ENCODE data around the gene TRAF1. TPM values are rescaled to one million over a fixed set of nuclear protein-coding genes. Genes with fewer than 3 reads are reported as not detected.
A peak's percentile ranks its signal among the peaks of the same experiment; 100 is the strongest.
"Not testable (repeated sequence)": the region's sequence is repeated elsewhere in the genome, so short reads cannot be mapped to it uniquely, and the experiment has no call there.

Gene TRAF1
- total and polyA plus RNA-seq, 2 donors (not counting 1 experiment from before 2014, with no cell fraction given): 0.58 to 3.8 TPM

- Histone ChIP-seq H3K4me3 (replicated peaks in 1 of 4; ENCODE audit: control extremely low read depth in 1 of 4, insufficient read depth in 1 of 4, low read depth in 3 of 4, low read length in 4 of 4) (no peak overlapping the region), H3K27me3 (ENCODE audit: control insufficient read depth, insufficient read depth, low read length) (no peaks in the 10 kb centered on the region), H3K9me3 (ENCODE audit: control insufficient read depth, insufficient read depth, low read depth, low read length) (no peaks in the 10 kb centered on the region), H3K9ac (ENCODE audit: insufficient read depth, low read length) (no peak overlapping the region), H3K4me1 (ENCODE audit: control insufficient read depth, extremely low read depth, insufficient read depth, low read length) (no peaks in the 10 kb centered on the region), H3K4me2 (ENCODE audit: extremely low read depth, insufficient read depth, low read length) (no peak overlapping the region), H2AFZ (ENCODE audit: low read length) (no peak overlapping the region), H3K36me3 (ENCODE audit: control insufficient read depth, insufficient read depth, low read length) (no peaks in the 10 kb centered on the region), H4K20me1 (ENCODE audit: control insufficient read depth, extremely low read depth, insufficient read depth, low read length) (no peaks in the 10 kb centered on the region), H3K27ac (ENCODE audit: insufficient read depth, low read length) (no peak overlapping the region), H3K79me2 (ENCODE audit: control insufficient read depth, insufficient read depth, low read length) (no peaks in the 10 kb centered on the region)
- DNase-seq (ENCODE audit: low read depth in 2 of 2): no peak
- no peak for TF ChIP-seq EZH2 (IDR thresholded peaks at IDR 0.05; ENCODE audit: low read length, missing control alignments)
- TF ChIP-seq, protein P1, sequence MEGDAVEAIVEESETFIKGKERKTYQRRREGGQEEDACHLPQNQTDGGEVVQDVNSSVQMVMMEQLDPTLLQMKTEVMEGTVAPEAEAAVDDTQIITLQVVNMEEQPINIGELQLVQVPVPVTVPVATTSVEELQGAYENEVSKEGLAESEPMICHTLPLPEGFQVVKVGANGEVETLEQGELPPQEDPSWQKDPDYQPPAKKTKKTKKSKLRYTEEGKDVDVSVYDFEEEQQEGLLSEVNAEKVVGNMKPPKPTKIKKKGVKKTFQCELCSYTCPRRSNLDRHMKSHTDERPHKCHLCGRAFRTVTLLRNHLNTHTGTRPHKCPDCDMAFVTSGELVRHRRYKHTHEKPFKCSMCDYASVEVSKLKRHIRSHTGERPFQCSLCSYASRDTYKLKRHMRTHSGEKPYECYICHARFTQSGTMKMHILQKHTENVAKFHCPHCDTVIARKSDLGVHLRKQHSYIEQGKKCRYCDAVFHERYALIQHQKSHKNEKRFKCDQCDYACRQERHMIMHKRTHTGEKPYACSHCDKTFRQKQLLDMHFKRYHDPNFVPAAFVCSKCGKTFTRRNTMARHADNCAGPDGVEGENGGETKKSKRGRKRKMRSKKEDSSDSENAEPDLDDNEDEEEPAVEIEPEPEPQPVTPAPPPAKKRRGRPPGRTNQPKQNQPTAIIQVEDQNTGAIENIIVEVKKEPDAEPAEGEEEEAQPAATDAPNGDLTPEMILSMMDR (conservative IDR thresholded peaks at IDR 0.05 in 1 of 2, IDR thresholded peaks at IDR 0.05 in 1 of 2; ENCODE audit: low read depth in 1 of 2, low read length in 2 of 2): no peak
Measured at GRCh38 chr9:120971938-120972337, 45.3 kb upstream of the TRAF1 start.

GRCh38 chr9:120971471-120971870, 44.9 kb upstream of the TRAF1 start:
- not testable (repeated sequence) for H3K4me1 ChIP-seq (ENCODE audit: control insufficient read depth, extremely low read depth, insufficient read depth, low read length); H3K27ac ChIP-seq (ENCODE audit: insufficient read depth, low read length); H3K4me3 ChIP-seq (replicated peaks in 1 of 4; ENCODE audit: control extremely low read depth in 1 of 4, insufficient read depth in 1 of 4, low read depth in 3 of 4, low read length in 4 of 4); H3K4me2 ChIP-seq (ENCODE audit: extremely low read depth, insufficient read depth, low read length); H3K9ac ChIP-seq (ENCODE audit: insufficient read depth, low read length); H2AFZ ChIP-seq (ENCODE audit: low read length); H3K27me3 ChIP-seq (ENCODE audit: control insufficient read depth, insufficient read depth, low read length); H3K36me3 ChIP-seq (ENCODE audit: control insufficient read depth, insufficient read depth, low read length); H3K9me3 ChIP-seq (ENCODE audit: control insufficient read depth, insufficient read depth, low read depth, low read length); DNase-seq (ENCODE audit: low read depth in 2 of 2); H4K20me1 ChIP-seq (ENCODE audit: control insufficient read depth, extremely low read depth, insufficient read depth, low read length); H3K79me2 ChIP-seq (ENCODE audit: control insufficient read depth, insufficient read depth, low read length)

DNA sequence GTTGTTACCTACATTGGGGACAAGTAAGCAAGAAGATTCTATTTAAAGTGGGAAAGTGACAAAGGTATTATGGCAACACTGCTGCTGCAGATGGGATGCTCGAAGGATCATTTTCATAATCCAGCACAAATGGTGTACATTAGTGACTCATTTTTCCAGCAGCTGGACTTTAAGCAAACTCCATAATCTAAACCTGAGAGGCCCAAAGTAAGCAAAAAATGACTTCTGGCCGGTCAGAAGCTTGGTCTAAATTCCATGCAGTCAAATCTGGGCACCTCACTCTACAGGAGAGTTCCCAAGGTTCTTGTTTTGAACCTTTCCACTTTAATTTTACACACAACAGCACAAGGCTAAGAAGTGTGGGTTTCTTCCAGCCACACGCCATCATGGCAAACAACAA, 43.6 kb upstream of the TRAF1 start:
- H3K79me2 ChIP-seq (ENCODE audit: control insufficient read depth, insufficient read depth, low read length): no peaks in the 10 kb centered on the region
- H3K9ac ChIP-seq (ENCODE audit: insufficient read depth, low read length): no peak overlapping the region
- H3K9me3 ChIP-seq (ENCODE audit: control insufficient read depth, insufficient read depth, low read depth, low read length): no peaks in the 10 kb centered on the region
- H3K4me2 ChIP-seq (ENCODE audit: extremely low read depth, insufficient read depth, low read length): no peak overlapping the region
- H3K4me3 ChIP-seq (replicated peaks in 1 of 4; ENCODE audit: control extremely low read depth in 1 of 4, insufficient read depth in 1 of 4, low read depth in 3 of 4, low read length in 4 of 4): no peak overlapping the region
- no peaks in the 10 kb centered on the region for H3K27me3 ChIP-seq (ENCODE audit: control insufficient read depth, insufficient read depth, low read length)
- no peak overlapping the region for H3K27ac ChIP-seq (ENCODE audit: insufficient read depth, low read length)
- no peaks in the 10 kb centered on the region for H3K4me1 ChIP-seq (ENCODE audit: control insufficient read depth, extremely low read depth, insufficient read depth, low read length)
- H3K36me3 ChIP-seq (ENCODE audit: control insufficient read depth, insufficient read depth, low read length): no peaks in the 10 kb centered on the region
- TF ChIP-seq, protein P1 (conservative IDR thresholded peaks at IDR 0.05 in 1 of 2, IDR thresholded peaks at IDR 0.05 in 1 of 2; ENCODE audit: low read depth in 1 of 2, low read length in 2 of 2): no peak
- no peak for TF ChIP-seq EZH2 (IDR thresholded peaks at IDR 0.05; ENCODE audit: low read length, missing control alignments)
- DNase-seq (ENCODE audit: low read depth in 2 of 2): peak in 1 of 2 donors; percentile 38
- H2AFZ ChIP-seq (ENCODE audit: low read length): no peak overlapping the region
- H4K20me1 ChIP-seq (ENCODE audit: control insufficient read depth, extremely low read depth, insufficient read depth, low read length): no peaks in the 10 kb centered on the region
